ENCODE results near the gene P4HA2. TPM values are rescaled to one million over a fixed set of nuclear protein-coding genes. Genes with fewer than 3 reads are reported as not detected.

P4HA2 gene
- total and polyA plus RNA-seq, 2 donors (not counting 3 experiments of a cell fraction or from before 2014, with no cell fraction given), result 37.6 to 58.7 TPM

DNA sequence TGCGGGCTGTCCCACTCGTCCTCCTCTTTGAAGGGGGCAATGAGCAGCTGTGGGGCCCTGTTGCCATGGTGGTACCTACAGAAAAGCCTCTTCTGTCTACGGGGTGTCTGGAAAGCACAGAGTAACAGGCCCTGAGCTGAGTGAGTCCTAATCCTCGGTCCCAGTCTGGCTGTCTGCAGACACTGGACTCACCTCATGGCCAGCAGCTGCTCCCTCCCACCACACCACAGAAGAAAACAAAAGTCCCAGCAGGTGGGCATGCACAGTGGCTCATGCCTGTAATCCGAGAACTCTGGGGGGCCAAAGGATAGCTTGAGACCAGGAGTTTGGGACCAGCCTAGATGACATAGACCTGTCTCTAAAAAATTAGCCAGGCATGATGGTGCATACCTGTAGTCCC lies 19.9 kb downstream of the P4HA2 start:
- Histone ChIP-seq H3K4me2 (ENCODE audit: insufficient read depth, low read length) (no peak overlapping the region), H3K27me3 (ENCODE audit: control insufficient read depth in 2 of 2, insufficient read depth in 2 of 2, low read length in 2 of 2) (no peaks in the 10 kb centered on the region), H4K20me1 (replicated peaks; ENCODE audit: control insufficient read depth, extremely low read depth, insufficient read depth, low read length) (no peaks in the 10 kb centered on the region), H3K27ac (ENCODE audit: insufficient read depth, low read depth, low read length) (no peak overlapping the region), H3K79me2 (ENCODE audit: control insufficient read depth, insufficient read depth, low read length) (no peaks in the 10 kb centered on the region), H3K9me1 (replicated peaks; ENCODE audit: control insufficient read depth, extremely low read depth, insufficient read depth, low read length) (no peaks in the 10 kb centered on the region), H2AFZ (ENCODE audit: low read depth, low read length) (no peak overlapping the region), H3K9ac (replicated peaks; ENCODE audit: extremely low read depth, insufficient read depth, low read length) (no peak overlapping the region), H3K9me3 (replicated peaks; ENCODE audit: control insufficient read depth, insufficient read depth, low read length) (no peaks in the 10 kb centered on the region), H3K4me3 (replicated peaks in 1 of 3; ENCODE audit: insufficient read depth in 1 of 3, low read depth in 1 of 3, low read length in 3 of 3) (no peak overlapping the region), H3K4me1 (ENCODE audit: control insufficient read depth, extremely low read depth, insufficient read depth, low read length) (no peaks in the 10 kb centered on the region), H3K36me3 (ENCODE audit: control insufficient read depth in 2 of 2, extremely low read depth in 1 of 2, insufficient read depth in 2 of 2, low read length in 2 of 2) (peaks cover 12 to 22% of the 10 kb centered on the region in 2 experiments)
- intact Hi-C loops (cut with micrococcal nuclease) (no loop called here), dilution Hi-C loops (cut with MboI; ENCODE audit: extremely low pct_ligation_motif_present, low sequenced_read_pairs) (no loop called here)
- ChIA-PET CTCF (interaction anchor here (0.5 to 3.4 kb wide), 2 partner anchors 30 to 180 kb away, joined by 3 to 14 read pairs; no protein-coding TSS in a partner anchor), POLR2A (no interaction called here)
- DNase-seq (ENCODE audit: low read depth, low spot score) (no peak), FAIRE-seq (no peak)
- TF ChIP-seq, protein P1, sequence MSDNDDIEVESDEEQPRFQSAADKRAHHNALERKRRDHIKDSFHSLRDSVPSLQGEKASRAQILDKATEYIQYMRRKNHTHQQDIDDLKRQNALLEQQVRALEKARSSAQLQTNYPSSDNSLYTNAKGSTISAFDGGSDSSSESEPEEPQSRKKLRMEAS (IDR thresholded peaks at IDR 0.05; ENCODE audit: insufficient read depth, insufficient read length), result no peak
- TF ChIP-seq FOS (IDR thresholded peaks at IDR 0.05; ENCODE audit: borderline replicate concordance, insufficient read depth, low read length), result no peak
- no peak for TF ChIP-seq POLR2AphosphoS5 (IDR thresholded peaks at IDR 0.05; ENCODE audit: insufficient read depth, low read depth, low read length)
- TF ChIP-seq MYC (IDR thresholded peaks at IDR 0.05; ENCODE audit: low read depth, low read length), result no peak
- TF ChIP-seq EZH2 (IDR thresholded peaks at IDR 0.05; ENCODE audit: borderline replicate concordance, low read depth, low read length, severe bottlenecking), result no peak
- no peak for TF ChIP-seq GATA2 (IDR thresholded peaks at IDR 0.05; ENCODE audit: insufficient read depth, insufficient read length, low read depth, low read length)
- TF ChIP-seq, protein P2, sequence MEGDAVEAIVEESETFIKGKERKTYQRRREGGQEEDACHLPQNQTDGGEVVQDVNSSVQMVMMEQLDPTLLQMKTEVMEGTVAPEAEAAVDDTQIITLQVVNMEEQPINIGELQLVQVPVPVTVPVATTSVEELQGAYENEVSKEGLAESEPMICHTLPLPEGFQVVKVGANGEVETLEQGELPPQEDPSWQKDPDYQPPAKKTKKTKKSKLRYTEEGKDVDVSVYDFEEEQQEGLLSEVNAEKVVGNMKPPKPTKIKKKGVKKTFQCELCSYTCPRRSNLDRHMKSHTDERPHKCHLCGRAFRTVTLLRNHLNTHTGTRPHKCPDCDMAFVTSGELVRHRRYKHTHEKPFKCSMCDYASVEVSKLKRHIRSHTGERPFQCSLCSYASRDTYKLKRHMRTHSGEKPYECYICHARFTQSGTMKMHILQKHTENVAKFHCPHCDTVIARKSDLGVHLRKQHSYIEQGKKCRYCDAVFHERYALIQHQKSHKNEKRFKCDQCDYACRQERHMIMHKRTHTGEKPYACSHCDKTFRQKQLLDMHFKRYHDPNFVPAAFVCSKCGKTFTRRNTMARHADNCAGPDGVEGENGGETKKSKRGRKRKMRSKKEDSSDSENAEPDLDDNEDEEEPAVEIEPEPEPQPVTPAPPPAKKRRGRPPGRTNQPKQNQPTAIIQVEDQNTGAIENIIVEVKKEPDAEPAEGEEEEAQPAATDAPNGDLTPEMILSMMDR (IDR thresholded peaks at IDR 0.05; ENCODE audit: extremely low read depth in 1 of 2, insufficient read depth in 1 of 2, low read depth in 1 of 2, low read length in 2 of 2), result no peak
- no peak for TF ChIP-seq POLR2A (IDR thresholded peaks at IDR 0.05; ENCODE audit: low read depth, low read length)
- no peak for TF ChIP-seq JUN (IDR thresholded peaks at IDR 0.05; ENCODE audit: borderline replicate concordance, insufficient read depth, insufficient read length, low read depth)
- no TSS peak for BruUV-seq (replicated peaks)

All from endothelial cell of umbilical vein (primary cell).